ENCODE data around the gene SEMA3F.

DNA sequence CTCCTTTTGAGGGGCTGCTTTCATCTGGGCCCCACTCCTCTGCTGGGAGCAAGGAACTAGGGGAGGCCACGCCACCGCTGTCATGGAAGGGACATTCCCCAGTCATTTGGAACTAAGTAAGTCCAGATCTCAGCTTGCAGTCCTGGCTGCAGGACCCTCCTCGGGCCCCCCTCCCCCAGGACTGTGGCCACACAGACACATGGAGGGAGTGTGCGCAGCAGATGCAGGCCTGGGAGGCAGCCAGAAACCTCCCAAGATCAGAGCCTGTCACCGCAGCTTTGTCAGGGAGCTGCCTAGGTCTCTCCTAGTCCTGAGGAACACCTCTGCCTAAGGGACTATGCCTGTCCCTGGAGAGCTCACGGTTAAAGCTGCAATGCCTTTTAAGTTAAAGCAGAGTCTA, 7.3 kb upstream of the SEMA3F start:
- TF ChIP-seq, protein P1, sequence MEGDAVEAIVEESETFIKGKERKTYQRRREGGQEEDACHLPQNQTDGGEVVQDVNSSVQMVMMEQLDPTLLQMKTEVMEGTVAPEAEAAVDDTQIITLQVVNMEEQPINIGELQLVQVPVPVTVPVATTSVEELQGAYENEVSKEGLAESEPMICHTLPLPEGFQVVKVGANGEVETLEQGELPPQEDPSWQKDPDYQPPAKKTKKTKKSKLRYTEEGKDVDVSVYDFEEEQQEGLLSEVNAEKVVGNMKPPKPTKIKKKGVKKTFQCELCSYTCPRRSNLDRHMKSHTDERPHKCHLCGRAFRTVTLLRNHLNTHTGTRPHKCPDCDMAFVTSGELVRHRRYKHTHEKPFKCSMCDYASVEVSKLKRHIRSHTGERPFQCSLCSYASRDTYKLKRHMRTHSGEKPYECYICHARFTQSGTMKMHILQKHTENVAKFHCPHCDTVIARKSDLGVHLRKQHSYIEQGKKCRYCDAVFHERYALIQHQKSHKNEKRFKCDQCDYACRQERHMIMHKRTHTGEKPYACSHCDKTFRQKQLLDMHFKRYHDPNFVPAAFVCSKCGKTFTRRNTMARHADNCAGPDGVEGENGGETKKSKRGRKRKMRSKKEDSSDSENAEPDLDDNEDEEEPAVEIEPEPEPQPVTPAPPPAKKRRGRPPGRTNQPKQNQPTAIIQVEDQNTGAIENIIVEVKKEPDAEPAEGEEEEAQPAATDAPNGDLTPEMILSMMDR (IDR thresholded peaks at IDR 0.05; ENCODE audit: low read depth, low read length, poor library complexity, severe bottlenecking) = no peak
- TF ChIP-seq EZH2phosphoT487 (IDR thresholded peaks at IDR 0.05; ENCODE audit: borderline replicate concordance, low read length) = no peak
